ENCODE measurements around the gene ADIPOR2. TPM values are rescaled to one million over a fixed set of nuclear protein-coding genes. Genes with fewer than 3 reads are reported as not detected.

ADIPOR2 gene
- total and polyA plus RNA-seq, 10 of the 15 experiments (the other 5 are each of a cell fraction or from before 2014, with no cell fraction given) = 8.6 to 65.0 (median 38.0) TPM

- FAIRE-seq (no peak), ATAC-seq (no peak), DNase-seq (ENCODE audit: low read depth, low spot score) (no peak)
- Histone ChIP-seq H3K4me2 (ENCODE audit: control insufficient read depth, insufficient read depth) (no peak overlapping the region), H3K27ac (ENCODE audit: control insufficient read depth, insufficient read depth) (no peak overlapping the region), H3K4me1 (ENCODE audit: control insufficient read depth, insufficient read depth, low read length) (no peaks in the 10 kb centered on the region), H3K79me2 (ENCODE audit: control insufficient read depth, insufficient read depth, low read length) (no peaks in the 10 kb centered on the region), H3K4me3 (no peak overlapping the region), H3K27me3 (replicated peaks in 1 of 2; ENCODE audit: control insufficient read depth in 2 of 2, insufficient read depth in 2 of 2, low read length in 1 of 2) (no peaks in the 10 kb centered on the region), H3K36me3 (ENCODE audit: control insufficient read depth in 2 of 2, insufficient read depth in 2 of 2, low read length in 1 of 2) (no peaks in the 10 kb centered on the region), H4K20me1 (ENCODE audit: control insufficient read depth, insufficient read depth) (no peaks in the 10 kb centered on the region), H3K9me3 (replicated peaks; ENCODE audit: control insufficient read depth, insufficient read depth, low read length) (no peaks in the 10 kb centered on the region), H2AFZ (ENCODE audit: control insufficient read depth, low read depth, low read length) (no peak overlapping the region), H3K9ac (ENCODE audit: control insufficient read depth, insufficient read depth, low read length) (no peak overlapping the region)
- RAD21 ChIA-PET (ENCODE audit: unreplicated experiment) = no interaction called here
- CTCF ChIA-PET = interaction anchor here (1.2 to 20.1 kb wide), 3 partner anchors 11 to 294 kb away, joined by 4 to 434 read pairs (median 110); no protein-coding TSS in a partner anchor
- in situ Hi-C loops (cut with MboI) = loop anchor here (5.0 to 10.0 kb wide), 3 partner anchors 141 to 939 kb away; no protein-coding TSS in a partner anchor
- POLR2A ChIA-PET = no interaction called here
- WGBS (ENCODE audit: insufficient coverage, insufficient replicate concordance, low lambda C conversion rate, missing lambda C conversion rate) = 97% methylated on average over 20 of the region's 29 CpGs
- no peak for TF ChIP-seq SMARCA5 (IDR thresholded peaks at IDR 0.05)
- no peak for TF ChIP-seq ZNF687 (IDR thresholded peaks at IDR 0.05)
- TF ChIP-seq TARDBP (IDR thresholded peaks at IDR 0.05; ENCODE audit: borderline replicate concordance) = no peak
- no peak for TF ChIP-seq POLR2A (IDR thresholded peaks at IDR 0.05; ENCODE audit: low read depth, low read length)
- BruUV-seq (replicated peaks) = no TSS peak
- SMC1A ChIA-PET (ENCODE audit: uncharacterized antibody, unreplicated experiment) = interaction anchor here (1.7 kb wide), 1 partner anchor 145 kb away, joined by 7 read pairs; no protein-coding TSS in a partner anchor
- intact Hi-C loops (cut with micrococcal nuclease; ENCODE audit: unreplicated experiment) = no loop called here
These were observed 45.1 kb upstream of the ADIPOR2 start for GRCh38 chr12:1645819-1646218.

All from GM12878 (cell line).